GM12891 (cell line): ENCODE data around the gene GPR39.

Source experiments
- POLR2A ChIP-seq: IDR thresholded peaks from 2 replicates; pipeline ENCODE4 v1.6.1; 2011; ENCODE audit warnings: low read depth, low read length, control low read depth
- POLR2AphosphoS5 ChIP-seq: IDR thresholded peaks from 2 replicates; pipeline ENCODE4 v1.6.1; 2011; ENCODE audit warnings: low read depth, low read length, control low read depth

- TF ChIP-seq POLR2A (no peak), POLR2AphosphoS5 (no peak)
Observed at GRCh38 chr2:132668189-132668823, 251.7 kb downstream of the GPR39 start.
